Heart left ventricle (tissue), 13 donors: ENCODE data around the gene ROPN1L.

Experiments used
- CTCF ChIP-seq, 12 donors: fragments of 200-600 bp; sonication (generic) in 4 of 12; IDR thresholded peaks; one replicate each; pipeline versions ENCODE4 v1.5.0 to v1.8.0; 2018 to 2022; ENCODE audit warnings: antibody characterized with exemption in 12 of 12, mild to moderate bottlenecking in 5 of 12
- POLR2A ChIP-seq, 2 donors: fragments of 450-650 bp; IDR thresholded peaks; one replicate each; pipeline ENCODE4 v1.6.1; 2017; ENCODE audit warnings: antibody characterized with exemption in 2 of 2, mild to moderate bottlenecking in 2 of 2, moderate library complexity in 2 of 2
- donor health status: ischemic (EF 13 %, LVEDD 7.1; RV severe dilation, severe dysfunction).
- donor health status: DM: no; HTN: yes; CAD: no.
- donor health status: DM: no; HTN: no; CAD: no.
- donor health status: ischemic (EF 25% LVEDD 6.9; RV normal size, moderate dysfunction).
- donor health status: ischemic (EF 25% LVEDD 5.7; RV mildly dilated, moderate dysfunction).
- donor health status: ischemic (EF 35%, LVEDD 5.7; RV mildly dilated, moderate dysfunction).
- donor health status: nonischemic (EF 11% LVEDD 7.7; RV severe dilation, severe dysfunction).
- donor health status: DM: yes; HTN: yes; CAD: no.
- donor health status: PGD.
- donor health status: ischemic (EF 29% LVEDD 5.4; RV normal size, mild dysfunction).
- donor health status: nonischemic (EF 23%, LVEDD 6.1; RV moderate dilation, normal function).

GRCh38 chr5:10401498-10401897, 40.2 kb upstream of the ROPN1L start:
- TF ChIP-seq CTCF (IDR thresholded peaks at IDR 0.05) (no peak), POLR2A (IDR thresholded peaks at IDR 0.05) (no peak)
